ENCODE data around the gene NOLC1.

NOLC1 gene

GRCh38 chr10:102151774-102152544 is at the start of gene NOLC1:
NOLC1 (plus strand) TSS chr10:102152389; CDS start chr10:102152411, 22 bp downstream.
- TF ChIP-seq EP300 (IDR thresholded peaks at IDR 0.05; ENCODE audit: borderline replicate concordance) (peak; percentile 69), CREB1 (IDR thresholded peaks at IDR 0.05; ENCODE audit: low read depth) (peak; percentile 99), ZBTB7A (IDR thresholded peaks at IDR 0.05; ENCODE audit: low read depth) (peak; percentile 66; the same call in 1 of the 2 replicates), MAX (IDR thresholded peaks at IDR 0.05) (peak; percentile 95; the same call in 1 of the 2 replicates), FOXM1 (IDR thresholded peaks at IDR 0.05; ENCODE audit: borderline replicate concordance, low read depth) (peak; percentile 75; the same call in 1 of the 2 replicates), YY1 (IDR thresholded peaks at IDR 0.05; ENCODE audit: low read depth) (peak; percentile 95), TAF1 (IDR thresholded peaks at IDR 0.05; ENCODE audit: low read depth) (peak; percentile 94), REST (IDR thresholded peaks at IDR 0.05; ENCODE audit: low read depth) (no peak), TCF12 (IDR thresholded peaks at IDR 0.05; ENCODE audit: low read depth) (peak; percentile 75), USF1 (IDR thresholded peaks at IDR 0.05) (peak; percentile 49), NFIC (IDR thresholded peaks at IDR 0.05) (peak; percentile 75), RAD21 (IDR thresholded peaks at IDR 0.05; ENCODE audit: low read depth) (no peak), CEBPB (IDR thresholded peaks at IDR 0.05) (no peak), TEAD4 (IDR thresholded peaks at IDR 0.05) (peak; percentile 96), EGR1 (IDR thresholded peaks at IDR 0.05) (no peak; the same call in none of the 2 replicates)

- TF ChIP-seq CEBPB (IDR thresholded peaks at IDR 0.05) (no peak), REST (IDR thresholded peaks at IDR 0.05; ENCODE audit: low read depth) (no peak), TEAD4 (IDR thresholded peaks at IDR 0.05) (no peak), NFIC (IDR thresholded peaks at IDR 0.05) (no peak), TCF12 (IDR thresholded peaks at IDR 0.05; ENCODE audit: low read depth) (no peak), EP300 (IDR thresholded peaks at IDR 0.05; ENCODE audit: borderline replicate concordance) (no peak), ZBTB7A (IDR thresholded peaks at IDR 0.05; ENCODE audit: low read depth) (no peak), FOXM1 (IDR thresholded peaks at IDR 0.05; ENCODE audit: borderline replicate concordance, low read depth) (no peak)
These were observed 49.8 kb upstream of the NOLC1 start for GRCh38 chr10:102102421-102102820.

- TF ChIP-seq YY1 (IDR thresholded peaks at IDR 0.05; ENCODE audit: low read depth) (no peak), RAD21 (IDR thresholded peaks at IDR 0.05; ENCODE audit: low read depth) (no peak), USF1 (IDR thresholded peaks at IDR 0.05) (no peak), TAF1 (IDR thresholded peaks at IDR 0.05; ENCODE audit: low read depth) (no peak), ZBTB7A (IDR thresholded peaks at IDR 0.05; ENCODE audit: low read depth) (no peak), FOXM1 (IDR thresholded peaks at IDR 0.05; ENCODE audit: borderline replicate concordance, low read depth) (no peak), CREB1 (IDR thresholded peaks at IDR 0.05; ENCODE audit: low read depth) (no peak), EGR1 (IDR thresholded peaks at IDR 0.05) (no peak), CEBPB (IDR thresholded peaks at IDR 0.05) (no peak), EP300 (IDR thresholded peaks at IDR 0.05; ENCODE audit: borderline replicate concordance) (no peak), REST (IDR thresholded peaks at IDR 0.05; ENCODE audit: low read depth) (no peak), NFIC (IDR thresholded peaks at IDR 0.05) (no peak)
These were observed 45.2 kb upstream of the NOLC1 start for GRCh38 chr10:102106998-102107397.

Measured in Ishikawa (cell line).